Calu3 (cell line): Measurements from ENCODE around the gene HEMK1. TPM values are rescaled to one million over a fixed set of nuclear protein-coding genes. Genes with fewer than 3 reads are reported as not detected.

Source experiments
- BruUV-seq: library from RNA; stranded (reverse); fragments of 400-500 nt; replicated peaks from 2 replicates; lab custom pipeline; 2021; lab: Mats Ljungman, UMichigan
- CTCF ChIA-PET: fragments of 300-600 bp; sonication (Branson Sonifier 250); formaldehyde crosslinking; loops from one replicate; lab custom pipeline; 2022; ENCODE audit warnings: antibody characterized with exemption; lab: Charles Lee
- DNase-seq: peaks from one replicate; pipeline ENCODE4 v3.0.0; 2022
- H3K27ac Mint-ChIP-seq: one replicate; pipeline ENCODE4 v1.8.0; 2022; ENCODE audit warnings: mixed read lengths; ENCODE audit not compliant: unreplicated experiment
- H3K27me3 Mint-ChIP-seq: one replicate; pipeline ENCODE4 v1.8.0; 2022; ENCODE audit warnings: mixed read lengths; ENCODE audit not compliant: unreplicated experiment
- H3K36me3 Mint-ChIP-seq: one replicate; pipeline ENCODE4 v1.8.0; 2022; ENCODE audit warnings: mild to moderate bottlenecking, moderate library complexity, mixed read lengths; ENCODE audit not compliant: insufficient read depth, unreplicated experiment
- H3K4me1 Mint-ChIP-seq: one replicate; pipeline ENCODE4 v1.8.0; 2022; ENCODE audit warnings: mild to moderate bottlenecking, low read depth, mixed read lengths; ENCODE audit not compliant: unreplicated experiment
- H3K4me3 Mint-ChIP-seq: one replicate; pipeline ENCODE4 v1.8.0; 2022; ENCODE audit warnings: mild to moderate bottlenecking, low read depth, moderate library complexity, mixed read lengths; ENCODE audit not compliant: unreplicated experiment
- H3K9me3 Mint-ChIP-seq: one replicate; pipeline ENCODE4 v1.8.0; 2022; ENCODE audit warnings: low read depth, mixed read lengths; ENCODE audit not compliant: unreplicated experiment
- intact Hi-C: fragments of 100-400 bp; cut with micrococcal nuclease; formaldehyde crosslinking; loops from one replicate; pipeline ENCODE4 v1.10.0; 2022; ENCODE audit not compliant: unreplicated experiment
- total RNA-seq: library from RNA; stranded (reverse); gene quantifications from 2 replicates; pipeline ENCODE4 v1.2.3, GENCODE V29; 2022
- TF ChIP-seq, protein P1 (sequence below): fragments of 200-600 bp; IDR thresholded peaks from one replicate; pipeline ENCODE4 v1.8.0; 2022; ENCODE audit warnings: antibody characterized with exemption; ENCODE audit not compliant: unreplicated experiment

The HEMK1 gene
- total RNA-seq, 1 experiment from 2014 or later: 20.0 TPM

DNA sequence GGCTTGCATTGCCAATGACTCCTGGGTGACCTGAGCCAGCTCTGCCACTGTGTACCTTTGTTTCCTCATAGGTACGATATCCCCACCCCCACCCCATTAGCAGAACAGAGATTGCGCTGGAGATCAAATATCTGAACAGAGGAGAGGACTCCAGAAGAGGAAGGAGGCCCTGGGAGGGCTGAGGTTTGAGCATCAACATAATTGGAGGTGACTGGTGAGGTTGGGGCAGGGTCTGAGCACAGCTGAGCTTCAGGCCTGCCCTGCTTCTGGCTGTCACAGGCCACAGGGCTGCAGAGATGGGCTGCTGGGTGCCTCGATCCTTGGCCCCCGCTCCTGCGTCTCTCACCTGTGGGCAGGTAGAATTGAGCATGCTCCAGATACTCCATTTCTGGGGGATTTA lies 44.6 kb upstream of the HEMK1 start:
- DNase-seq: no peak
- Mint-ChIP-seq H3K4me1 (no peaks in the 10 kb centered on the region), H3K36me3 (no peaks in the 10 kb centered on the region), H3K27ac (no peak overlapping the region), H3K9me3 (no peaks in the 10 kb centered on the region), H3K27me3 (peaks cover 96% of the 10 kb centered on the region), H3K4me3 (no peak overlapping the region)
- BruUV-seq: no TSS peak
- TF ChIP-seq, protein P1, sequence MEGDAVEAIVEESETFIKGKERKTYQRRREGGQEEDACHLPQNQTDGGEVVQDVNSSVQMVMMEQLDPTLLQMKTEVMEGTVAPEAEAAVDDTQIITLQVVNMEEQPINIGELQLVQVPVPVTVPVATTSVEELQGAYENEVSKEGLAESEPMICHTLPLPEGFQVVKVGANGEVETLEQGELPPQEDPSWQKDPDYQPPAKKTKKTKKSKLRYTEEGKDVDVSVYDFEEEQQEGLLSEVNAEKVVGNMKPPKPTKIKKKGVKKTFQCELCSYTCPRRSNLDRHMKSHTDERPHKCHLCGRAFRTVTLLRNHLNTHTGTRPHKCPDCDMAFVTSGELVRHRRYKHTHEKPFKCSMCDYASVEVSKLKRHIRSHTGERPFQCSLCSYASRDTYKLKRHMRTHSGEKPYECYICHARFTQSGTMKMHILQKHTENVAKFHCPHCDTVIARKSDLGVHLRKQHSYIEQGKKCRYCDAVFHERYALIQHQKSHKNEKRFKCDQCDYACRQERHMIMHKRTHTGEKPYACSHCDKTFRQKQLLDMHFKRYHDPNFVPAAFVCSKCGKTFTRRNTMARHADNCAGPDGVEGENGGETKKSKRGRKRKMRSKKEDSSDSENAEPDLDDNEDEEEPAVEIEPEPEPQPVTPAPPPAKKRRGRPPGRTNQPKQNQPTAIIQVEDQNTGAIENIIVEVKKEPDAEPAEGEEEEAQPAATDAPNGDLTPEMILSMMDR: no peak
- intact Hi-C loops: no loop called here
- CTCF ChIA-PET: interaction anchor here (0.6 kb wide), 1 partner anchor 557 kb away, joined by 3 read pairs; no protein-coding TSS in a partner anchor

DNA sequence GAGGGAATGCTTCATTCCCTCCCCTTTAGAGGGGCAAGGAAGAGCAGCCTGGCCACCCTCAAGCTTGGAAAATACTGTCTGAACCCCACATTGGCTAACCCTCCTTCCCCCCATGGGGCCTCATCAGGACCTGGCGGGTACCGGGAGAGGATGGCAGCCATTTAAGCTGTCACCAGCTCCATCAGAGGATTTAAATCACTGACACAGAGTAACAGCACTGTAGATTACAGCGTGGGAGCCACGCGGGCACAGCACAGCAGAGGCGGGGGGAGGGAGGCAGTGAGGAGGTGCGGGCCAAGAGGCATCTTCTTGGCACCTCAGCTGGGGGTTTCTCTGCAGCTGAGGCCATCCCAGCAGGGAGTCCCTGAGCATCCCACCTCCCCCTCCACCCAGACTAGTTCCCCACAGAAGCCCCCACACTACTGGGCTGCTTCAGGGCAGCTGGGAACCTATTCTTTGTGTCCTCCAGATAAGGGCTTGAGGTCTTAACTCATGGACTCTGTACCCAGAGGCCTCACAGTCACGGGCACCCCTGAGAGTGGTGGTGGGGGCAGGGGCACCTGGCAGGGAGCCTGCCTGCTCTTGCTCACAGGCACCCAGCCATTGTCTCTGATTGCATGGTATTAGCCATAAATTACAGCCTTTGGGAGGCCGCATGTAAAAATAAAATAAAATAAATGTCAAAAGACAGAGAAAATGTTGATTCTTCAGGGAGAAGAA lies 44.0 kb upstream of the HEMK1 start:
- CTCF ChIA-PET: interaction anchor here (0.6 kb wide), 1 partner anchor 556 kb away, joined by 3 read pairs; no protein-coding TSS in a partner anchor
- DNase-seq: no peak
- H3K36me3 Mint-ChIP-seq: no peaks in the 10 kb centered on the region
- BruUV-seq: no TSS peak
- H3K9me3 Mint-ChIP-seq: no peaks in the 10 kb centered on the region
- no peaks in the 10 kb centered on the region for H3K4me1 Mint-ChIP-seq
- TF ChIP-seq, protein P1: no peak
- no peak overlapping the region for H3K27ac Mint-ChIP-seq
- intact Hi-C loops: no loop called here
- H3K27me3 Mint-ChIP-seq: peaks cover 96% of the 10 kb centered on the region
- no peak overlapping the region for H3K4me3 Mint-ChIP-seq

DNA sequence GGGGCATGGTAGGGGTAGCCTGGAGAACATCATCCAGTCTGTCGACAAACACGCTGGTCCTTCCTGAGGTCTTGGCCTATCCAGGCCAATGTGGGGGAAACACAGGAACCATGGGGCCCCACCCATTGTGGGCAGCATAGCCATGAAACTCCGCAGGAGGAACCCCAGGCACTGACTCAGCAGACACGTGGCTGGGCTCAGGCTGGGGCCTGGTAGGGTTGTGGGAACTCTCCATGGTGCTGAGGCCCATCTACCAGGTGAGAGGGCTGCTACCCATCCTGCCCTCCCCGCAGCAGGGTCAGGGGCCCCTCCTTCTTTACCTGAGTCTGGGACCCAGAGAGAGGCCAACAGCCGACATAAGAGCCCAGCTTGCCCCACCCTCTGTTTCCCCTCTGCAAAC lies 43.3 kb upstream of the HEMK1 start:
- H3K27me3 Mint-ChIP-seq: peaks cover 90% of the 10 kb centered on the region
- no peak overlapping the region for H3K27ac Mint-ChIP-seq
- H3K9me3 Mint-ChIP-seq: no peaks in the 10 kb centered on the region
- DNase-seq: peak; percentile 57
- intact Hi-C loops: no loop called here
- no peaks in the 10 kb centered on the region for H3K4me1 Mint-ChIP-seq
- no peak overlapping the region for H3K4me3 Mint-ChIP-seq
- H3K36me3 Mint-ChIP-seq: no peaks in the 10 kb centered on the region
- BruUV-seq: no TSS peak
- CTCF ChIA-PET: no interaction called here
- TF ChIP-seq, protein P1: no peak

DNA sequence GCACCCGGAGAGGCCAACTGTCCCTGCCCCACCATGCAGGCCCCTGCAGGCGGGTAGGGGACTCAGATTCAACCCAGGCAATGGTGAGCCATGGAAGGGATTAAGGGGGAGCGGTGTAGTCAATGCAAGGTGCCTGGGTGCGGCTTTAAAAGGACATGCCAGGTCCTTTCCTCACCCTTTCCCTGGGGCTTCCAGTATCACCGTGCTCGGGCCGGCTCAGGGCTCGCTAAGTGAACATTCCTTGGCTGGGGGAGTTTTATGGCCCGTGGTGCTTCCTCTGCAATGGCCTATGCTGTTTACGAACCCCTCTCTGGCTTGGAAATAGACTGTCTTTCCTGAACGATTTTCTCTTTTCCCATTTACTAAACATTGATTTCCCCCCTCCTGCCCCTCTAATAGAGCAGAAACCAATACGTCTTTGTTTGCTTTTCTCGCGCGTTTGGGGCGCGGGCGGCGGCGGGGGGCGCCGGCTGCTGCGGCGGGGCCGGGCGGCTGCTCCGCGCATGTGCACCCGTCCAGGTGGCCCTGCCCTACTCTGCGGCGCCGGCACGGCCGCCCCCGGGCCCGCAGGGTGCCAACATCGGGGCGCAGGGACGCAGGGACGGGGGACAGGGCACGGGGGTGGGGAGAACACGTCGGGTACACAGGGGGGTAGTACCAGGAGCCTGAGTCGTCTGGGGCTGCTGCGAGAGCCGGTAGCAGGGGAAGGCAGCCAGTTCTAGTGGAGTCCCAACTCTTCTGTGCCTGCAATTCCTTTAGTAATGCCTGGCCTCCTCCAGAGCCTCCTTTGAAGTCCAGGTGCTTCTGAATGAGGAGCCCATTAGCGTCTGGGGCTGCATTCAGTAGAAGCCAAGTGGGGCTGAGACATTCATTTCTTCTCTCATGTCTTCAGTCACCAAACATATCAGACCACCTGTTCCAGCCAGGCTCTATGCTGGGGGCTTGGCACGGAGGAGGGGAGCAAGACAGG lies 39.0 kb upstream of the HEMK1 start:
- no peaks in the 10 kb centered on the region for H3K9me3 Mint-ChIP-seq
- H3K27me3 Mint-ChIP-seq: peaks cover 89% of the 10 kb centered on the region
- intact Hi-C loops: no loop called here
- no peak for DNase-seq
- CTCF ChIA-PET: no interaction called here
- H3K27ac Mint-ChIP-seq: no peak overlapping the region
- no peaks in the 10 kb centered on the region for H3K36me3 Mint-ChIP-seq
- H3K4me3 Mint-ChIP-seq: no peak overlapping the region
- no TSS peak for BruUV-seq
- no peaks in the 10 kb centered on the region for H3K4me1 Mint-ChIP-seq
- TF ChIP-seq, protein P1: no peak
